DMS53 treated with DMSO at 0.1 percent for 48 hours (cell line): ENCODE measurements around the gene PTCRA.
"Not testable (repeated sequence)": the region's sequence is repeated elsewhere in the genome, so short reads cannot be mapped to it uniquely, and the experiment has no call there.

ENCODE experiments used
- DNase-seq: peaks from one replicate; lab custom pipeline; 2025; ENCODE audit not compliant: unreplicated experiment; lab: John Stamatoyannopoulos, UW

PTCRA gene, protein sequence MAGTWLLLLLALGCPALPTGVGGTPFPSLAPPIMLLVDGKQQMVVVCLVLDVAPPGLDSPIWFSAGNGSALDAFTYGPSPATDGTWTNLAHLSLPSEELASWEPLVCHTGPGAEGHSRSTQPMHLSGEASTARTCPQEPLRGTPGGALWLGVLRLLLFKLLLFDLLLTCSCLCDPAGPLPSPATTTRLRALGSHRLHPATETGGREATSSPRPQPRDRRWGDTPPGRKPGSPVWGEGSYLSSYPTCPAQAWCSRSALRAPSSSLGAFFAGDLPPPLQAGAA

DNA sequence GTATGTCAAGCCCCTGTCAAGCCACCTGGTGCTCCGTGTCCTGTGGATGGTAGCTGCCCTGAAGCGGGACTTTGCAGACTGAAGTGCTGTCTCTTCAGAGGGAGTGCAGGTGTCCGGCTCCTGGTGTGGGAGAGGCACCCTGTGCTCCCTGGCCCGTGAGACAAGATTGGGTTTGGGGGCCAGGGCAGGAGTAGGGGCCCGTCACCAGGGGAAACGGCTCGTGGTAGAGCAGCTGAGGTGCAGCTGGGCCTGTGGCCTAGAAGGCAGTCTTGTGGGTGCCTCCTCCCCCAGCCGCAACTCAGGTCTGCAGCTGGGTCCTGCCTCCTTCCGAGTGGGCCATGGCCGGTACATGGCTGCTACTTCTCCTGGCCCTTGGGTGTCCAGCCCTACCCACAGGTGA is at the start of gene PTCRA:
Gene PTCRA (plus strand): TSS at position 322 of the 400 bp plus-strand sequence. CDS start 17 bp downstream, at position 339.
- no peak for DNase-seq

DNA sequence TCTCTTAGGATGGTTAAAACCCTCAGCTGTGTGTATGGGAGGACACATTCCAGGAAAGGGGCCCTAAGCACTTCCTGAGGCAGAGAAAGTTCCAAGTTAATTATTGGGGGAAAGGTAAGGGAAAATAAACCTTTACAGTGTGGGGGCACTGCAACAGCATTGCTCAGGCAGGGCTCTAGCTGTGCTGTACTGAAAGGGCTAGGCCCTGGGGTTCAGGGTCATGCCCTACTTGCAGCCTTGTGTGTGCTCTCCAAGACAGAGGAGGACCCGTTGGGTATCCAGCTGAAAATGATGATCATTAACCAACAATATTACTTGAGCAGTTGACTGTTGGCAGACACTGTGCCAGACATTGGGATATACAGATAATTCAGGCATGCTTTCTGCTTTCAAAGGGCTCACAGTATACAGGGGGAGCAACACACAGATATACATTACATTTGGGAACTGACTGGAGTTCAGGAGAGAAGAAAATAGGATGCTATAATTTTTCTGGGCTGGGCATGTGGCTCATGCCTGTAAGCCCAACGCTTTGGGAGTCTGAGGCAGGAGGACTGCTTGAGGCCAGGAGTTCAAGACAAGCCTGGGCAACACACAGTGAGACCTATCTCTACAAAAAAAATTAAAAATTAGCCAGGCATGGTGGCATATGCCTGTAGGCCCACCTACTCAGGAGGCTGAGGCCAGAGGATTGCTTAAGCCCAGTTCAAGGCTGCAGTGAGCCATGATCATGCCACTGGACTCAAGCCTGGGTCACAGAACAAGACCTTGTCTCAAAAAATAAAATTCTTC is 45.5 kb upstream of the PTCRA start:
- no peak for DNase-seq

DNA sequence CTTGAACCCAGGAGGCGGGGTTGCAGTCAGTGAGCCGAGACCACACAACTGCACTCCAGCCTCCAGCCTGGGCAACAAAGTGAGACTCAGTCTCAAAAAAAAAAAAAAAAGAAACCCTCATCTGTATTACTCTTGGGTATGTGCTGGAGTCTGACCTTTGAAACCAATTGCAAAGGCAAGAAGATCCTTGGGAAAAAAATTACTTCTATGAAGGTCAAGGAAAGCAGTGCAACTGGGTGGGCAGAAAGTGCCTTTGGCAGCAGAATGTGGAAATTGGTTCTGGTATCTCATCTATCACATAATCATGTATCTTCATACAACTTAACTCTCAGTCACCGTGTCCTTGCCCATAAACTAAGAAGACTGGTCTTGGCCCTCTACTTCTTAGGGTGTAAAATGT is 44.1 kb upstream of the PTCRA start:
- DNase-seq, result no peak

DNA sequence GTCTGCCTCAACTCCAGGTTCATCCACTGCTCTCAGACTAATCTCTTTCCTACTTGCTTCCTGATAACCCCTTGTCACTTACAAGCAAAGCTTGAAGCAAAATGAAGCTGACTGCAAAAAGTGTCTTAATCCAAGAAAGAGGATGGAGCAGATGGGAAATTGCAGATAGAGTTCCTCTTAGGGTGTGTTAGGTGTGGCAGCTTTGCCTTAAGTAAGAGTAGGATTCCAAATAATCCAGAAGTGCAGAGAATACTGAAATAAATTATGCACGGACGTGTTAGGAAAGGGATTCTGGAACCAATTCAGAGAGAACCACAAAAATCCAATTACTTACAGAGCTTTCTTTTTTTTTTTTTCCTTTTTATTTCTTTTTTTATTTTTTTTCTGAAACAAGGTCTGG is 42.5 kb upstream of the PTCRA start:
- DNase-seq, result no peak

DNA sequence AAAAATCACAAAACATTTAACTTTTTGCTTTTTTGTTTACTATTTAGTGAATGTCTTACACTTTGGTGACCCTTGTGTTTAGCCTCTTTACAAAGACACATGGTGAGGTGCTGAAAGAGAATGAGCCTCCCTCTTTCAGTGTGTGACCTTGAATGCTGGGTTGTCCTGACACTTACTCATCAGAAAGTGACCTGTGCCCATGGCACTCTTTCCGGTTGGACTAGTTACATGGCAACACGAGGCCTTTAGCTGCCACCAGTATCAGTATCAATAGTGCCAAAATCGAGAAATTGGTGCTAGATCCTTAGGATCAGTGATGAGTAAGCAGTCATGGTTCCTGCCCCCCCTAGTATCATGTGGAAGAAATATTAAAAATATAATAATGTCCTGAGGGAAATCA is 38.2 kb upstream of the PTCRA start:
- DNase-seq, result no peak

DNA sequence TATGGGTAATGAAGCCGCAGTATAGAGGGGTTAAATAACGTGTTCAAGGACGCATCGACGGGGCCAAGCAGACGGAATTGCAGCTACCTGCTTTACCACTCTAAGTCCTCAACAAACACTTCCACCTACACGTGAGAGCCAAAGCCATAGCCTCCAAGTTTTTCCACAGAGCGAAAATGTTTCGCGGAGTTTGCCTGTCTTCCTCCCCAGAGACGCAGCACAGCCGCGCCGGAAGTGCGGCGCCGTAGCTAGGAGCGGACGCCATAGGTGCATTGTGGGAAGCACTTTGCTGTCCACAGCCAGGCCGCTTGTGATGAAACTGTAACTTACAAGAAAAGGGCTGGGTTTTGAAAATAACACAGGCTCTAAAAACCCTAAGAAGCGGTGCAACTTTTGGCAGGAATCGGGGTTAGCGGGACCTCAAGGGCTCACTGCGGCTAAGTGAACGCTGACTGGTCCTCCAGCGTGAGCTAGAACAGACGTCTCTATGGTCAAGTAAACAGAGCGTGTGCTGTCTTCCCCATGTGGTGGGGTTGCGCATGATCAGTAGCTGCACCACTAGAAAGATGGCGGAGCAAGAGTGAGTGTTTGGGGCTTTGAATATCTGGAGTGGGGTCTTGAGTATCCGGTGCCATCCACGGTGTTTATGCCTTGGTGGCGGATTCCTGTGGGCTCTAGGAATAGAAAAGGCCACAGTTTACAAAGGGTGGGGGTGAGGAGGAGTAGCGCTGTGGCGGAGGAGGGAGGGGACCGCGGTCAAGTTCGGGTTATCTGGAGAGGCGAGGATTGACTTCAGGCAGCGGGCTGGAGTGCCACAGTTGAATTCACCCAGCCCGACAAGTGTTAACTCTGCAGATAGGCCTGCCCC is 36.2 kb upstream of the PTCRA start, which contains the start of gene RPL7L1:
Gene RPL7L1 (plus strand): TSS at position 245 of the 868 bp plus-strand sequence. CDS start 295 bp downstream, at position 540.
- DNase-seq, result peak; percentile 94

DNA sequence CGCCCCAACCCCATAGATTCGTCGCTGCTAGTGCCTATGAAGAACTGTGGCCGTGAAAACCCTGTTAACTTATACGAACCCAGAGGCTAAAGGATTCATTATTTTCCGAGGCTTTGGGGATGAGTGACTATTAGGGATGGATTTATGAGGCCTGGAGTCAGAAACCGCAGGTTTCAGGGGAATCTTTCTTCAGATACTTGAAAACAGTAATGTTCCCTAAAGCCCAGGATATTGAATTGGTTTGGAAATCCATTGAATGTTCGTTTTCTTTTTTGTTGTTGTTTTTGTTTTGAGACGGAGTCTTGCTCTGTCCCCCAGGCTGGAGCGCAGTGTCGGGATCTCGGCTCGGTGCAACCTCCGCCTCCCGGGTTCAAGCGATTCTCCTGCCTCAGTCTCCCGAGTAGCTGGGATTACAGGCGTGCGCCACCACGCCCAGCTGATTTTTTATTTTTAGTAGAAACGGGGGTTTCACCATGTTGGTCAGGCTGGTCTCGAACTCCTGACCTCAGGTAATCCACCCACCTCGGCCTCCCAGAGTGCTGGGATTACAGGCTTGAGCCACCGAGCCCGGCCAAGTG is 35.5 kb upstream of the PTCRA start:
- DNase-seq, result not testable (repeated sequence)

DNA sequence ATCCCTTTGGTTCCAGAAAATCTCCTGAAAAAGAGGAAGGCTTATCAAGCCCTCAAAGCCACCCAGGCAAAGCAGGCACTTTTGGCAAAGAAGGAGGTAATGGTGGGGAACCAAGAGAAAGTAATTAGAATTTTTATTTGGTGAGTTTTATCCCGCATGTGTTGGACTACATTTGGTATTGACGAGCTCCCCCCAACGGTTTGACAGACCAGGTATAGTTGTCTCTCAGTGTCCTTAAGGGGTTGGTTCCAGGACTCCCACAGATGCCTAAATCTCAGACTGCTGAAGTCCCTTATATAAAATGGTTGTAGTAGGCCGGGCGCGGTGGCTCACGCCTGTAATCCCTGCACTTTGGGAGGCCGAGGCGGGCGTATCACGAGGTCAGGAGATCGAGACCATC is 35.0 kb upstream of the PTCRA start:
- not testable (repeated sequence) for DNase-seq

DNA sequence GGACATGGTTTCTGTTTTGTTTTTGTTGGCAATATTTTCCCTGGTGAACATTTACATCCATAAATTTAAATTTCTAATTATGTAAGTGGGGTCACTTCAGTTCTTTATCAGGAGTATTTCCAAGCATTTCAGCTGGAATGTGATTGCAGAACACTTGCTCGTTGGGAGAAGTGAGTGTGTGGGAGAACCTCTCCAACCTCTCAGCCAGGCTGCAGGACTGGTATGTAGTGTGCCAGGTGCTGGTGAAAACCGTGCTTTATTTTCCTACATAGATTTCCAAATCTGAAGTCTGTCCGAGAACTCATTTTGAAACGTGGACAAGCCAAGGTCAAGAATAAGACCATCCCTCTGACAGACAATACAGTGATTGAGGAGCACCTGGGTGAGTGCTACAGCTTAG is 30.2 kb upstream of the PTCRA start:
- DNase-seq, result no peak

DNA sequence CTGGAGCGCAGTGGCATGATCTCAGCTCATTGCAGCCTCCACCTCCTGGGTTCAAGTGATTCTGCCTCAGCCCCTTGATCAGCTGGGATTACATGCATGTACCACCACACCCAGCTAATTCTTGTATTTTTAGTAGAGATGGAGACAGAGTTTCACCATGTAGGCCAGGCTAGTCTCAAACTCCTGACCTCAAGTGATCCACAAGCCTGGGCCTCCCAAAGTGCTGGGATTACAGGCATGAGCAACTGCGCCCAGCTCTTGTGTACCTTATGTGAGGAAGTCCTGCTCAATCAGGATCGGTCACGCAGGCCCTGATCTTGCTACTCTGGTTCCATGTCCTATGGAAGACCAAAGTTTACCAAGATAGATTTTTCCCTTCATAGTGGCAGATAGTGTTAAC is 27.7 kb upstream of the PTCRA start:
- DNase-seq, result not testable (repeated sequence)

DNA sequence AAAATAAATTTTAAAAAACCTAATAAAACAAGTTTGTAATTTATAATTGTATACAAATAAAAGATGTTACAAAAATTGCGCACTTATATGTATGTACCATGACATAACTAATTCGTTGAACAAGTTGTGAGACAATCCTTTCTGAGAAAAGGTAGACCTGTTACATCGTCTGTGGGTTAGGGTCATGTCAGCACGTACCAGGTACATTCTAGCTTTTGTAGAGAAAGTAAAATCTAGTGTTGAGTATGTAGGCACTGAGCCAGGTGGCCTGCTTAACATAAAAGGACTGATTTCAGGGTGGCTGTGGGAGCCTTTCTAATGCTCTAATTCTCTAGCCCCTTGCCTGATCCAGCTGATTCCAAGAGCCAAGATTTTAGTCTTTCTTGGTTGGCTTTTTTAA is 26.0 kb upstream of the PTCRA start:
- DNase-seq, result peak; percentile 45

DNA sequence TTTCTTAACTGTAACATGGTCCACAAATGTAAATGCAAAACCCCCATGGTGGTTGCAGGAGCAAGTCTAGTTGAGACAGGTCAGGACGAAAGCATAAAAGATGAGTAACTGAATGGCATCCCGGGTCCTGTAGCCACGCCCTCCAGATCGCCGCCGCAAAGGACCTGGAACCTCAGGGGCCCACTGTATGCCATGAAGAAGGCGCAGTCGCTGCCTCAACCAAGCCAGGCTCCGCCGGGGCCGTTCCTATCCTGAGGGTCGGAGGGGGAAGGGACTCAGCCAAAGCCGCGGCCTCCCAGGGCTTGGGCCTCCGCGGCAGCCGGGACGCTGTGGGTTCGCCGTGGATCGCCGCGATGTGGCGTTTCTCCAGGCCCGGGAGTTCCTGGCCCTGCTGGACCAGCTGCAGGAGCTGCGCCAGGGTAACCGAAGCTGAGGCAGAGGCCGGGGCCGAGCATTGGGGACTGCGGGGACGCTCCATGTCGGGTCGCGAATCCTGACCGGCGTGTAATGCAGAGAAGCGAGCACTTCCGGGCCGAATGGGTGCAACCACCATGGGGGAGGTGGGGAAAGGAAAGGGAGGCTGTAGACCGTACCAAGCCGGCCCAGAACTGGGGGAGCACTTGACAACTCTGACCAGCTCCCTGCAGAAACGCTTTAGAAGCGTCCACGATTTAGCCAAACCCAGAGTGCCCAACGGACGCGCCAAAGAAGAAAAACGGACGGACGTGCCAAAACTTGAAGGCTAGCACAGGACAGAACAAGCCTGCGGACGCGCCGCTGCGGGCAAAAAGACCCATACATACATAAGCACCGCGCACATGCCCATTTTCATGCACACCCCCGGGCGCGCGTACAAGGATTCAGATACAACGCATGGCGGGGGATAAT is 25.3 kb upstream of the PTCRA start:
- DNase-seq, result peak; percentile 93

DNA sequence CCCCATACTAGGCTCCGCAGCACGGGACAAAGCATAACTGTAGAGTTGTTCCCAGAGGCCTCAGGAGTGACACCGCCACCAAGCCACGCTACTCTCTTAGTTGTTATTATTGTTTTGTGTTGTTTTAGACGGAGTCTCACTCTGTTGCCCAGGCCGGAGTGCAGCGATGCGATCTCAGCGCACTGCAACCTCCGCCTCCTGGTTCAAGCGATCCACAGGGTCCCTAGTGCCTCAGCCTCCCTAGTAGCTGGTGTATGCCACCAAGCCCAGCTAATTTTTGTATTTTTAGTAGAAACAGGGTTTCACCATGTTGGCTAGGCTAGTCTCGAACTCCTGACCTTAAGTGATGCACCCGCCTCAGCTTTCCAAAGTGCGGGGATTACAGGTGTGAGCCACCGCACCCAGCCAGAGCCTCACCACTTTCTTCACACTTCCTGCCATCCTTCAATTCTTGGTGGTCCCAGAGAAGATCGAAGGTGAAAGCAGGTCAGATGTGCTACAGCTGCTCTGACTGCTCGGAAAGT is 24.6 kb upstream of the PTCRA start:
- DNase-seq, result no peak

DNA sequence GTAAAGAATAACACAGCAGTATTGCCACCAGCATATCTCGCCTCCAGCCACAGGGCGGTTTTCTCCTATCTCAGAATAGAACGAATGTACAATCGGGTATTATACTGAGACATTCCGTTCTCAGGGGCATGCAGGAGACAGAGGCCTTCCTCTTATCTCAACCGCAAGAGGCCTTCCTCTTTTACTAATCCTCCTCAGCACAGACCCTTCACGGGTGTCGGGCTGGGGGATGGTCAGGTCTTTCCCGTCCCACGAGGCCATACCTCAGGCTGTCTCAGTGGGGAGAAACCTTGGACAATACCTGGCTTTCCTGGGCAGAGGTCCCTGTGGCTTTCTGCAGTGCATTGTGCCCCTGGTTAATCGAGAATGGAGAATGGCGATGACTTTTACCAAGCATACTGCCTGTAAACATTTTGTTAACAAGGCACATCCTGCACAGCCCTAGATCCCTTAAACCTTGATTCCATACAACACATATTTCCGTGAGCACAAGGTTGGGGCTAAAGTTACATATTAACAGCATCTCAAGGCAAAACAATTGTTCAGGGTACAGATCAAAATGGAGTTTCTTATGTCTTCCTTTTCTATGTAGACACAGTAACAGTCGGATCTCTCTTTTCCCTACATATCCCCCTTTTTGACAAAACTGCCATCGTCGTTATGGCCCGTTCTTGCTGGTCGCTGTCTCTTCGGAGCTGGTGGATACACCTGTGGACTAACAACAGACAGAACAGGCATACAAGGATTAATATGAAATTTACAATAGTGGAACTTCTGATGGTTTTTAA is 21.6 kb upstream of the PTCRA start:
- DNase-seq, result not testable (repeated sequence)

DNA sequence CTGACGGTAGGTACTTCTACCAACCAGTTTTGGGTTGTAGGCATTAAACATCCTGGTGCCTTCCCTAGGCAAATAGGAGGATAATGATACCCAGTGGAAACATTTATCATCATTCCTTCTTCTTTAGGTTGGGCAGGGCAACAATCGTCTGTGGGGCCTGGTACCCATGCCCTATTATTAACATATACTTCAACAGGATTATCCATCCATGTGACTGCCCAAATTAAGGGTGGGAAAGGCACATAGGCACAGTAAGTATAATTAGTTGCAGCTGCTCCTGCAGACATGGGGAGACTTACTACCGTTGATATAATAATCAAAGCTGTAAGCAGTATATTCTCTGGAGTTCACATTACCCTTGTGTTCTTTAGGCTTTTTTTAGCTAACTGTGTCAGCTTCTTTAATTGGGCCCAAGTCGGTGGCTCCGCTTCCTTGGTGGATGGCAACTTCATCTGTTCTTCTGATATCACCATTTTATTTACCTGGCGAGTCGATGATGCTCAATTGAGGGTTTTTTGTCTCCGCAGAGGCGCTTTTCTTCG is 19.6 kb upstream of the PTCRA start:
- DNase-seq, result no peak

DNA sequence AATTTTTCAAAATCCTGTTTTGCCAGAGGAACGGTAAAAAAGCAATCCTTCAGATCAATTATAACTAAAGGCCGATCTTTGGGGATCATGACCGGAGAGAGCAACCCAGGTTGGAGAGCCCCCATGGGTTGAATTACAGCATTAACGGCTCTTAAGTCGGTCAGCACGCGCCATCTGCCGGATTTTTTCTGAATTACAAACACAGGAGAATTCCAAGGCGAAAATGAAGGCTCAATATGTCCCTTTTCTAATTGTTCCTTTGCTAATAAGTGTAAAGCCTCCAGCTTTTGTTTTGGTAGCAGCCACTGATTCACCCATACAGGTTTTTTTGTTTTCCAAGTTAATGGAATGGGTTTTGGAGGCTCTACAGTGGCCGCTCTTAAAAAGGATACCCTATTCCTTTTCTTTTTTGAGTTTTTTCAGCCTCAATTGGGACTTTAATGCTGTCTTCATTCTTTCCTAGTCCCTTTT is 16.9 kb upstream of the PTCRA start:
- DNase-seq, result peak; percentile 4

DNA sequence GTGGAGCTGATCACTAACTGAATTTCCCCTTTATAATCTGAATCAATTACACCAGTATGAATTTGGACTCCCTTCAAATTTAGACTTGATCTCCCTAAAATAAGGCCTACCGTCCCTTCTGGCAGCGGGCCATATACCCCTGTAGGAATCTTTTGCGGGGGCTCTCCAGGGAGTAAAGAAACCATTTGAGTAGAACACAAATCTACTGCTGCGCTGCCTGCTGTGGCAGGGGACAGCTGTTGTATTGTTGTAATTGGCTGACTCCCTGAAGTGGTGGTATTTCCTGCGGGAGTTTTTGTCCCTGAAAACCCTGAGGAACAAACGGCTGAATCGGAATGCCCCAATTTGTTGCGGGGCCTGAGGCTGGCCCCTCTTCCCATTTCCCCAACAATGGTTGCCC is 16.0 kb upstream of the PTCRA start:
- DNase-seq, result no peak

DNA sequence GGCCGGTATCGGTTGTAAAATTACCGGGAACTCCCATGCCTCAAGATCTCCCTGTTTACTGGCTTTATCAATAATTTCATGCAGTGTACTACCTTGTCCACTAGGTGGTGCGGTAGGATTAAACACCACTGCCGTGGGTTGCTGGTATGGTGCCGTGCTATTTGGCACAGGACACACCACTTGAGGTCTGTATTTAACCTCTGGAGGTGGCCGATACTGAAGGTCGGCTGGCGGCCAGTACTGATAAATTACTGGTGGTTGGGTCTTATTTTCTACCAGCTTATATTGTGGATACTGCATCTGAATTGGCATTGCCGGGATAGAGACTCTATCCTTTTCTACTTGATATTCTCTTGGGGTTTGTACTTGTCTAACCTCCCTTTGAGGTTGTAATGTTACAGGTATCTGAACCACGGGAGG is 14.3 kb upstream of the PTCRA start:
- peak; percentile 80 for DNase-seq
